ENCODE data around the gene BCL2.

BCL2 gene

GRCh38 chr18:63179422-63179821 is 140.1 kb downstream of the BCL2 start:
- DNase-seq: no peak

- no peak for DNase-seq
Observed at GRCh38 chr18:63178971-63179370, 140.6 kb downstream of the BCL2 start.

GRCh38 chr18:63177919-63178821 is 141.4 kb downstream of the BCL2 start:
- no peak for DNase-seq

GRCh38 chr18:63177259-63177658 is 142.3 kb downstream of the BCL2 start:
- no peak for DNase-seq

- no peak for DNase-seq
Observed at GRCh38 chr18:63175264-63175663, 144.3 kb downstream of the BCL2 start.

GRCh38 chr18:63173983-63174382 is 145.6 kb downstream of the BCL2 start:
- DNase-seq: no peak

GRCh38 chr18:63169853-63170252 is 149.7 kb downstream of the BCL2 start:
- DNase-seq: no peak

GRCh38 chr18:63168287-63168686 is 151.3 kb downstream of the BCL2 start:
- no peak for DNase-seq

- DNase-seq: no peak
Observed at GRCh38 chr18:63166142-63166541, 153.4 kb downstream of the BCL2 start.

- no peak for DNase-seq
Observed at GRCh38 chr18:63164396-63164795, 155.2 kb downstream of the BCL2 start.

- DNase-seq: no peak
Observed at GRCh38 chr18:63162271-63163014, 157.1 kb downstream of the BCL2 start.

GRCh38 chr18:63161761-63162195 is 157.8 kb downstream of the BCL2 start:
- DNase-seq: peak; percentile 14 to 87

GRCh38 chr18:63161032-63161760 is 158.4 kb downstream of the BCL2 start:
- no peak for DNase-seq

GRCh38 chr18:63160172-63160995 is 159.2 kb downstream of the BCL2 start:
- no peak for DNase-seq

- no peak for DNase-seq
Observed at GRCh38 chr18:63159590-63159989, 160.0 kb downstream of the BCL2 start.

GRCh38 chr18:63158676-63159291 is 160.8 kb downstream of the BCL2 start:
- DNase-seq: no peak

GRCh38 chr18:63158012-63158631 is 161.4 kb downstream of the BCL2 start:
- no peak for DNase-seq

GRCh38 chr18:63157293-63158011 is 162.1 kb downstream of the BCL2 start:
- no peak for DNase-seq

GRCh38 chr18:63155910-63156773 is 163.4 kb downstream of the BCL2 start:
- DNase-seq: no peak
